ENCODE measurements around the gene NPAS3. TPM values are rescaled to one million over a fixed set of nuclear protein-coding genes. Genes with fewer than 3 reads are reported as not detected.
"Not testable (repeated sequence)": the region's sequence is repeated elsewhere in the genome, so short reads cannot be mapped to it uniquely, and the experiment has no call there.

Gene NPAS3
- total RNA-seq, 2 donors from 2014 or later = 2.4 TPM

DNA sequence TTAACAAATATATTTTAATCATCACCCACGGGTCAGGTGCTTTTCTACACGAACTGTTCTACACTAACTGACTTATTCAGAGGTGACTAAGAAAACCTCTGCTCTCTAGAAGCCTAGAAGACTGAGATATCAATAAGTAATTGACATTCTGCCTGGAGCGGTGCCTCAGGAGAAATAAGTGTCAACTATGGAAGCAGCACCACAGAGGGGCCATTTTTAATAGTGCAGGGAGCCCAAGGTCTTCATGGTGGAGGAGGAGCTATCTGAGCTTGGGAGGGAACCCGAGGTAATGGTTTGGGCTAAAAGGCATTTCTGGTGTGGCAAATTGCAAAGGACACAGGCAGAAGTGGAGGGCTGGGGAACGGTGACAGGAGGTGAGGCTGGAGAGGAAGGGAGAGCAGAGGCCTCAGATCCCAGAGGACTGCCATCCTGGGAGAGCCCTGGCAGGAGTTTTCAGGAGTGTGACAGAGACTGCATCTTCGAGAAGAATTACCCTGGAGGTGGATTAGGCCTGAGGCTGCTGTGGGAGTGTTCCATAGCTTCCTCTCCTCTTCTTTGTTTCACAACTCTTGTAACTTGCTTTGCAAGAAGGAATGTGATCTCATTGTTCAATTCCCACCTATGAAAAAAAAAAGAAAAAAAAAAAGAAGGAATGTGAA, 123.1 kb downstream of the NPAS3 start:
- DNase-seq = no peak
- intact Hi-C loops (cut with DNase I) = no loop called here
- no peak for ATAC-seq

DNA sequence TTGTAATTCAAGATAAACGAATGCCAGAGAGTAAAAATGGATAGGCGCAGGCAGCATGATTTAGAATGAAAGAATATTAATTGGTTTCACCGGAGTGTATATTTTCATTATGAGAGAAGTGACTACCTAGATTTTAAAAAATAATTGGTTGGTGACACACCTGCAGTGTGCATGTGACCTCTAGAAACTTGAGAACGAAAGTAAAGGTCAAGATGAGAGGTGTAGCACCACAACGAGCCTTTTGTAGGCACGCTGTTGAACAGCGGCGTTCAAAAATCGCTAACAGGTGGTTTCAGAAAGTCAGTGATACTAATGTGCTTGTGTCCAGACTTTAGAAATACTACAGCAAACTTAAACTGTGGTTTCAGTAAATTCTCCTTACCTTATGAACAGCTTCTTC, 123.8 kb downstream of the NPAS3 start:
- intact Hi-C loops (cut with DNase I) = no loop called here

DNA sequence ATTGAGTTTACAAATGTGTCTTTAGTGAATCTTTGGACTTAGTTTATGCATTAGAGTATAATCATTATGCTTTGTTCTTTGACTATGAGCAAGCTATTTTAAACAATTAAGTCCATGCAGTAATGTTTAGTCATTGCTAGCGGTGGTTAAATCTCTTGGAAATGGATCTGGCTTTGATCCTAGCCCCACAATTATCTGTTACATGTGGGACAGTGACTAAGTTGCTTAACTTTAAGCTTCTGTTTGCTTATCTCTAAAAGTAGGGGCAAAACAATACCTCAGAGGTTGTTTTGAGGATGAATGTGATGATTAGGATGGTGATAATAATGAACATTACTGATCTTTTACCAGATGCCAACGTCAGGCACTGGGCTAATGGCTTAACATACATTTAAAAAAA, 124.2 kb downstream of the NPAS3 start:
- intact Hi-C loops (cut with DNase I) = no loop called here
- DNase-seq = no peak
- no peak for ATAC-seq

More for the DNA sequence above, 123.8 kb downstream of the NPAS3 start:
- DNase-seq = no peak
- no peak for ATAC-seq

DNA sequence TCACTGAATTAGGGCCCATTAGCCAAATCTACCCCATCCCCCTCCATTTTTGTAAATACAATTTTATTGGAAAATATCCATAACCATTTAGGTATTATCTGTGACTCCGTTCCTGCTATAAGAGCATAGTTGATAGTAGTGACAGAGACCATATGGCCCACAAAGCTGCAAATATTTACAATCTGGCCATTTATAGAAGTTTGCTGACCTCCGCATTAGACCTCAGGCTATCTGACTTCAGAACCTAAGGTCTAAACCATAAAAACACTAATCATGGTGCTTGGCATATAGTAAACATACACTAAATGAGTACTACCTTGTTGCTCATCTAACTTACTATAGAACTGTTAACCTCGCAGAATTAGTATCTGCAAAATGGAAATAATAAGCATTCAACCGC, 124.8 kb downstream of the NPAS3 start:
- DNase-seq (no peak), ATAC-seq (no peak)
- intact Hi-C loops (cut with DNase I) = no loop called here

DNA sequence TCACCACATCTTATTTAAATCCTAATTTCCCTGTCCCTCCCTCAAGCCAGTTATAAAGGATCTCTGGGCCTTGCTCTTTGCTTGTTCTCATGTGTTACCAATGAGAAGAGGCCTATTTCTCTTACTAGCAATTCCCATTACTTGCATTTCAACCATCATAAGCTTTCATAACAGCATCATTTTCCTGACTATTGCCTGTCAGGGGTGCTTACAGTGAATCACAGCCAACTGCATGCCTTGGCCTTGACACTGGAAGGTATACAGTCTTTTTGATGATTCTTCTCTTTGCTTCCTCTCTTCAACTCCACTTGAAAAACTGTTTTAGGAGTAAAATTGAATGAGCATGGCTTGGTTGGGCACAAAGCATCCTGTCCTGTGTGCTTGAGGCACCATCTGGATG, 127.0 kb downstream of the NPAS3 start:
- intact Hi-C loops (cut with DNase I) = no loop called here
- ATAC-seq = no peak
- DNase-seq = no peak

DNA sequence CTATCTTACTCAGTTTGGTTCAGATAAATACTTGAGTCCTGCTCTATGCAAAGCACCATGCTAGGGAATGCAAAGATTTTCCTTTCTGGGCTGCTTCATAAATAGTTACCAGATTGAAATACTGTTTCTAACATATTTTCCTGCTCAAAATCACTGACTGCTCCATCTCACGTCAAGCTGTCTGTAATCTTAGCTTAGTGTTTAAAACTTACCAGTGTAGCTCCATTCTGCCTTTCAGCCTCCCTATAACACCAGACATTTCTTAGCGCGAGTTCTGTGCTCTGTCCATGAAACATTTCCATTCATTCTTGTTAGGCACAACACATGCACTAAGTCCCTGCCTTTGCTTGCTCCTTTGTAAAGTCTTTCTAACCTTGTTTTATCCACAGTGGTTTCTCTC, 129.4 kb downstream of the NPAS3 start:
- intact Hi-C loops (cut with DNase I) = no loop called here
- DNase-seq (no peak), ATAC-seq (no peak)

DNA sequence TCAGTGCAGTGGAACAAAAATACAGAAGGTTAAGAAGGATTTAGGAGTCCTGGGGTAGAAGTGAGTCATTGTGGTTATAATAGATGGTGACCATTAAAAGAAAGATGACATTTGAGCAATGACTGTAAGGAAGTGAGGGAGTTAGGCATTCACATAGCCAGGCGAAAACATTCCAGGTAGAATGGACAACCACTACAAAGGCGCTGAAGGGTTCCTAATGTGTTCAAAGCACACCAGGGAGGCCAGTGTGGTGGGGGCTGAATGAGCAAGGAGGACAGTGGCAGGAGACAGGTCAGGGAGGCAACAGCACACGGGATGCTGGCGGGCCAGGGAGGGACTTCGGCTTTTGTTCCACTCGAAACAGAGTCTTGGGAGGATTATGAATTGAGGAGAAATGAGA, 129.9 kb downstream of the NPAS3 start:
- intact Hi-C loops (cut with DNase I) = no loop called here
- no peak for ATAC-seq

DNA sequence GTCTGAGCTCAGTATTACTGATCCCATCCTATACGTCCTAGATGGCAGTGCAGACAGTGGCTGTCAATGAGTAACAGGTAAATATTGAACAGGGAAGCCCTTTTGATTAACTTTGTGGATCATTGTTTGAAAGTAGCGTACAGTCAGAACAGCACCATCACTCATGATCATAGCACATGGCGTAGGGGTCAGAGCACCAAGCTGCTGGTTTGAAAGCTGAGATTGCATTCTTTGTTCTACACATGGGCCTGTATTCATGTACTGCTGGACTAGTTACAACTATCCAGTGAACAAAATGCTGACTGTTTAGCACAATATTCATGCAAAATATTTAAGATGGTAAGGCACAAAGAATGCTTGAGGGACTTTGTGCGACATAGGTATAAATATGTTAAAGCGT, 131.8 kb downstream of the NPAS3 start:
- ATAC-seq = no peak
- DNase-seq = no peak
- intact Hi-C loops (cut with DNase I) = no loop called here

More for the DNA sequence above, 129.9 kb downstream of the NPAS3 start:
- no peak for DNase-seq

DNA sequence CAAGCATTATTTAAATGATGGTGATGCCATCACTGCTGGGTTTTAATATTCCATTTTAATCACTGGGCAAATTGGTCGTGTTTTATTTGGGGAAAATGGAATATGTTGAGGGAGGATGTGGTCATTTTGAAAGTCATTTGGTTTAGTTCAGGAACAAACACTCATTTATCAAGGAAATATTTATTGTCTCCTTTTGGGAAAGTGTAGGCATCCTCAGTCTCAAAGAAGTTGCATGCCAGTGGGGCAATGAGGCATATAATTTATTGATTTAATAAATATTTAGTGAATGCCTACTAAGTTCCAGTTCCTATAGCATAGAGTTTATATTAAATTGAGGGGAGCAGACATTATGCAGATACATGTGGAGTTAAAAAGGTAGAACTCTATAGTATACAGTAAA, 134.3 kb downstream of the NPAS3 start:
- ATAC-seq = no peak
- intact Hi-C loops (cut with DNase I) = no loop called here

DNA sequence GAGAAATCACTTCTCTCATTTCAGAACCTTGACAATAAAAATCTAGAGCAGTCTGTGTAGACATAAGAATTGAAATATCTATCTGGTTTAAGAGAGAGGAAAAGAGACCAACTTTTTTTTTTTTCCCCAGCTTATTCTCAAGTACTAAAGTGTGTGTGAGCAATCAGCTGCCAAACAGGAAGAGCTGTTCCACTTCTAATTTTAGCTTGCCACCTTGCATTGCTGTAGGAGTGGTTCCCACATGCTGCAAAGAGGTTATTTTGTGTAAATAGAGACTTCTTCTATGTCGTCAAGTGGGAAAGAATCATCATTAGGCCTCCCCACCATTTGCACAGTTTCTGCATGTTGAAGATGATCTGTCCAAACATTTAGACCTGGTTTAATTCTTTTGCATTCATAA, 142.6 kb downstream of the NPAS3 start:
- peak in 1 of 2 donors; percentile 63 for ATAC-seq
- intact Hi-C loops (cut with DNase I) = no loop called here
- no peak for DNase-seq

More for the DNA sequence above, 134.3 kb downstream of the NPAS3 start:
- no peak for DNase-seq

DNA sequence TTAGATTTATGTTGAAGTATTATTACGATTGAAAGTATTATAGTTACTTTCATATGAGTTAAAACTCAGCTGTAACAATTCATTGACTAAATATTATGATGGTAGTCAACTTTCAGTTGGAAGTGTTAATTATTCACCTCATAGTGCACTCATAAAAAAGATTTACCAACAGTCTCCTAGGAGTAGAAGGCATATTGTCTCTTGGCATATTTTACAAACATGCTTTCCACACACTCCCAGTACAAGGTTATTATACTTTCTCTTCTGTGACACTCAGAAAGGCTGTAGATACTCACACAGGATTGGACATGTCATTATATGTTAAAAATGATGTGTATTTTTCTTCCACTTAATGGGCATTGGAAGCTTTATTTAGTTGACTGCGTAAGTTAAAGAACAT, 147.1 kb downstream of the NPAS3 start:
- ATAC-seq = no peak
- intact Hi-C loops (cut with DNase I) = no loop called here
- DNase-seq = no peak

DNA sequence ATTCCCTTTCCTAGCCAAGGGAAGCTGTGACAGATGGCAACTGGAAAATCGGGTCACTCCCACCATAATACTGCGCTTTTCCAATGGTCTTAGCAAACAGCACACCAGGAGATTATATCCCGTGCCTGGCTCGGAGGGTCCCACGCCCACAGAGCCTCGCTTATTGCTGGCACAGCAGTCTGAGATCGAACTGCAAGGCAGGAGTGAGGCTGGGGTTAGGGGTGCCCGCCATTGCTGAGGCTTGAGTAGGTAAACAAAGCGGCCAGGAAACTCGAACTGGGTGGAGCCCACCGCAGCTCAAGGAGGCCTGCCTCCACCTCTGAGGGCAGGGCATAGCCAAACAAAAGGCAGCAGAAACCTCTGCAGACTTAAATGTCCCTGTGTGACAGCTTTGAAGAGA, 149.6 kb downstream of the NPAS3 start:
- ATAC-seq; DNase-seq; intact Hi-C loops (cut with DNase I): not testable (repeated sequence)

DNA sequence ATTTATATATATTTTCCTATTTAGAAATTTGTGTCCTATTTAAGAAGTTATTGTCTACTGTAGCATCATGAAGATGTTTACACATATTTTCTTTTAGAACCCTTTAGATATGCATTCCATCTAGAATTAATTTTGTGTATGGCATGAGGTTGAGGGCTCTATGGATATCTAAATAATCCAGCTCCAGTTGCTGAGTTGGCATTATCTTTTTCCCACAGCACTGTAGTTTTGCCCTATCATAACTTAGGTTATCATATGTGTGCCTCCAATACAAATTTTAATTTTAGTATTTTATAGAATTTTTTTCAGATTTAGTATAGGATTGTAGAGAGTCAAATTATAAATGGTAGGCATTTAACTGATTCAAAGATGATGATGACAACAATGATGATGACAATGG, 159.3 kb downstream of the NPAS3 start:
- ATAC-seq (no peak), DNase-seq (no peak)
- intact Hi-C loops (cut with DNase I) = no loop called here

DNA sequence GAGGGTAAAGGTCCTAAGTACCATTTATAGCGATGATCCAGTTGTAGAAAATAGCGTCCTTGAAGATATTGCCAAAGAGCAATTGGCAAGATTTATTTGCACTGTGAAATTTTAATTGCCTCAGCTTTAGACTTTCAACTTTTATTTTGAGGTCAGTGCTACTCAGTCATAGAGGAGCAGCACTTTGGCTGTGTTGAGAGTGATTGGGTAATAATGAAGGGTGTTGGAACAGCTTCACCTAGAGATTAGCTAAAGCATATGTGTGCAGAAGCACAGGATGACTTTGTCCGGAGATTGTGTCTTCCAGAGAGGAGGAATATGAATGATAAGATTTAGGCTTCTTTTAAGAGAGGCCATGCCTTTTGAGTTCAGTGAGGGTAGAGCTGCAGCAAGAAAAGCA, 164.8 kb downstream of the NPAS3 start:
- intact Hi-C loops (cut with DNase I) = no loop called here
- peak; percentile 77 to 89 for ATAC-seq
- no peak for DNase-seq

DNA sequence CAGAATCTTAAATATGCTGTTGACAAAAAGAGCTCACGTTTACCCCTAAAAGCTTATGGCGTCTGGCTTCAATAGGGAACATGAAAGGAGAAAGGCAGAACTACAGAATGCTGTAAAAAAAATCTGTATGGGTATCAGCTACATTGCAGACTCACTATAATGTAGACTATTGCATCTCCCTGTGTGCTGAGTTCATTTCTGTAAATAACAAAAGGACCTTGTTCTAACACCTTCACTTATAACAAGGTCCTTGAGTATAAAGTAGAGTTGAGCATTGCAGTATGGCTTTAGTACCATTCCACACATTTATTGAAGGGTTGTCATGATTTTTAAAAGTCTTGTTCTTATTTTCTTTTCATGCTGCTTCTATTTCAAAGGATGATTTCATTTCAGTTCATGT, 165.3 kb downstream of the NPAS3 start:
- intact Hi-C loops (cut with DNase I) = no loop called here
- no peak for ATAC-seq
- DNase-seq = no peak

DNA sequence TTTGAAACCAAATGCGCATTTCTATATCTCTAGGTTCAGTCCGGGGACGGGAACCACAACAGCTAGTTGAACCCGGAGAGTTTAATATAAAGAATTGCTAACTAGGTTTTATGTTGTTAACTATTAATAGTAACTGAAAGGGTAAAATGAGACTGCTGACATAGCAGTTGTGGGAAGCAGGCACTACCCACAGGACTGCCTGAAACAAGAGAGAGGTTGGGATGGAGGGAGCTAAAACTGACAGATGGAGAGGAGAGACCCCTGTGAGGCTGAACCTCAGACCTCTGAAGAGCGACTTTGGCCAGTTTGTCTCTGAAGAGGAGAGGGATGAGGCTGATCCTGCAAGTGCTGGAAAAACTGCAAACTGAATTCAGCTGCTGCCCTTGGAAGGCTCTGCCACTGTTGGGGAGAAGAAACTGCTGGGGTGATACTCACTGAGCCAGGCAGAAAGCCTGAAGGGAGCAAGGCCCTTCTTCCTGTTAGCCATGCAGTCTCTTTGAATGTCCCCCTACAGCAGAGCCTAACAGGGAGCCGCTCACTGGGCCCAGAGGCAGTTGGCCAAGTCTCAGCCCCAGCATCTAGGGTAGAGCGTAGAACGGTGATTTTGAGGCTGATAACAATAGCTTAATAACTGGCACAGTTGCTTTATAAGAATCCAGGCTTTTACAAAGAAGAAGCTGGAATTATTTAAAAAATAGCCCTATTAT, 172.2 kb downstream of the NPAS3 start:
- no peak for DNase-seq
- ATAC-seq = no peak
- intact Hi-C loops (cut with DNase I) = no loop called here

DNA sequence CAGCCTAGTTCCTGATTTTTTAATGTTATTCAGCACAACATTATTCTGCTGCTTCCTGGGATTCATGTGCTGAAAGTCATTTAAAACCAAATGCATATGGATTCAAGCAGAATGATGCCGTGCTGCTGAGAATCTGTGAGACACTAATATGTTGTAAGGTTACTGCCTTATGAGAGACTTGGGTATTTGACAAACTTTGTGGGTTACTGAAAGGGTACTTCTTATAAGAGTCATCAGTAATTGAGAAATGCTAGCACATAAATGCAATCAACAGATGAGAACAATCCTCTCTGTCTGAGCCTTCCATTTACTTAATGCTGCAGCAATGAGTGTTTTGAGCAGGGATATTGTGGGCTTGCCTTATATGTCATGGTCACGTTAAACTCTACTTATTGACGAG, 175.7 kb downstream of the NPAS3 start:
- DNase-seq (no peak), ATAC-seq (no peak)
- intact Hi-C loops (cut with DNase I) = no loop called here

DNA sequence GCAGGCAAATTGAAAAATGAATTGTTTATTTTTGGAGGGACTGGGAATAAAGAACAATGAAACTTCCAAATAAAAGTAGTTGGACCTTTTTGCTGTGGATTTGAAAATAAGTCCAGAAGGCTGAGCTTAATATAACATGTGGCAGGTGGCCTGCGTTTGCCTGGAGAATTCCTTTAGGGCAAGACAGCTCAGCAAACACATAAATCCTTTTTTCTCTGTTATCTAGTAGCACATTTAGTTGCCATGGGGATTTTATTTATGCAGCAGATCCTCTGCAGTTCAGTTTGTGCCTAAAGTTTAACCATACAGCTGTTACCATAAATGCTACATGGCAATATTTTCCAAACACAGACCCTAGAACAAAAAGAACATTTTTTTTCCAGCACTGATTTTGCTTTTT, 180.0 kb downstream of the NPAS3 start:
- no peak for ATAC-seq
- intact Hi-C loops (cut with DNase I) = no loop called here

DNA sequence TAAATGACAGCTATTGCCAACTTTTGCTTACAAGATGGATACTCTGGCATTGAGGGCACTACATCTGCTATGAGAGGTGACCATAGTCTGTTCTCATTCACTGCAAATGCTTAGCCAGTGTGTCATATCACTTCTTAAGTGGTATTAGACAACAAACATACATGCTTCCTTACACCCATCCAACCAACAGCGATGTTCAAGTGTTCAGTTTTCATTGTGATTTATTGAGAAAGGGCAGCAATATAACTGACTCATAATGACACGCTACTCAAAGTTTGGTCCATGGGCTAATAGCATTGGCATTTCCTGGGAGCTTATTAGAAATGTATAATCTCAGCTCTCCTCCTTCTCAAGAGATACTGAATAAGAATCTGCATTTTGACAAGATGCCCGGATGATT, 181.7 kb downstream of the NPAS3 start:
- ATAC-seq = no peak
- DNase-seq = no peak
- intact Hi-C loops (cut with DNase I) = no loop called here

More for the DNA sequence above, 180.0 kb downstream of the NPAS3 start:
- no peak for DNase-seq

DNA sequence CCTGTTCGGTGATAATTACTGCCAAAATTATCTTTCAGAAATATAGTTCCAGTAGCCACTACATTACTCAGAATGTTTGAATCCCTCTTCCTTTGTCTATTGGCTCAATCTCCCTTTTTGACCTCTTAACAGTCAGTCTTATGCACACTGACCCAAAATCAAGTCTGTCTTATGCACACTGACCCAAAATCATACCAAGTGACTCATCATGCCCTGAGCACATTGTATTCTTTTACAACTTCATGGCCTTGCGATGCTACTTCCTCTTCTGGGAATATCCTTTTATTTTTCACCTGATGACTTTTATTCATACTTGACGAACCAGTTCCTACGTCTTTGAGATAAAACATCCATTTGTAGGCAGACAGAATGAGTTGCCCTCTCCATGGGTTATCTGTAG, 182.3 kb downstream of the NPAS3 start:
- ATAC-seq (no peak), DNase-seq (no peak)
- intact Hi-C loops (cut with DNase I) = no loop called here

DNA sequence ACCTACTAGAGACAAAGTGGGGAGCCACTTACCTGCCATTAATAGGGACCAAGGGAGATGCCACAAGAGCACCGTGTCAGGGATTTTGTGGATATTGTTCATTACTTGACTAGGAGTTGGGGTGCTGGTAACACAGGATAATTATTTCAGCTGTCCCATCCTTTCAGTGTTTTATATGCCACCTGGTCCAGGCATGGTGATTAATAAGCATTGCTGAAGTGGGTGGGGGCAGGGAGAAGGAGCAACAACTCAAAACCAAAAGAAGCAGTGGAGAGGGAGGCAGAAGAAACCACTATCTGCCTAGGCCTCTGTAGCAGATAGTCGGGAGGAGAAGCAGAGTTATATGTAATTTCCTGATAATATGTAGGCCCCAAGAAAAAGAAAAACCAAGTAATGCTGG, 184.6 kb downstream of the NPAS3 start:
- DNase-seq (no peak), ATAC-seq (no peak)
- intact Hi-C loops (cut with DNase I) = no loop called here

All from left cardiac atrium (tissue), 4 donors.